K562 (cell line): ENCODE results near the gene SLC6A9. TPM values are rescaled to one million over a fixed set of nuclear protein-coding genes. Genes with fewer than 3 reads are reported as not detected.

Experiments used
- ATAC-seq: fragments of 200-7000 bp; cut with Tn5 transposase; 3 replicates; pipeline ENCODE4 v1.9.1; 2020; ENCODE audit warnings: moderate library complexity
- BruUV-seq: library from RNA; stranded (reverse); fragments of 400-500 nt; replicated peaks from 2 replicates; lab custom pipeline; 2021; lab: Mats Ljungman, UMichigan
- CTCF ChIA-PET: fragments of 300-600 bp; formaldehyde crosslinking; extraction: SDS; loops from one replicate; lab custom pipeline; 2021; ENCODE audit warnings: low intra/inter-chr PET ratio; lab: Yijun Ruan, JAX
- POLR2A ChIA-PET: fragments of 300-600, 350-650 bp; sonication (Branson Sonifier 250); formaldehyde crosslinking; extraction: SDS; loops from one replicate; lab custom pipeline; 2021; ENCODE audit warnings: antibody characterized with exemption, inconsistent platforms; lab: Yijun Ruan, JAX
- DNase-seq, 4 experiments: peaks; one replicate each; pipeline versions ENCODE4 v3.0.0 to v3.0.0-alpha.2; 2011 to 2018; ENCODE audit warnings: low spot score in 3 of 4, mixed read lengths in 3 of 4; ENCODE audit errors: extremely low read depth in 1 of 4
- FAIRE-seq: peaks from 2 replicates; lab custom pipeline; 2011; peaks lifted over from hg19 to GRCh38; lab: Jason Lieb, UNC
- H2AFZ ChIP-seq: 2 replicates; pipeline ENCODE4 v1.6.0; 2011; ENCODE audit warnings: low read depth, low read length, control low read depth, inconsistent platforms
- H3K27ac ChIP-seq: fragments of 200-600 bp; 3 replicates; pipeline ENCODE4 v1.8.0; 2011; ENCODE audit warnings: low read depth, mild to moderate bottlenecking, control low read depth, inconsistent platforms, low read length, moderate library complexity, mixed read lengths; ENCODE audit errors: extremely low read depth
- H3K27me3 ChIP-seq, 2 experiments: fragments of 300-600 bp in 1 of 2; 2 replicates in 1 of 2; 3 replicates in 1 of 2; pipeline versions ENCODE4 v1.6.0 to v1.8.0; 2011; ENCODE audit warnings: inconsistent platforms in 2 of 2, low read length in 2 of 2, mild to moderate bottlenecking in 1 of 2, mixed read lengths in 1 of 2, moderate library complexity in 1 of 2; ENCODE audit not compliant: control insufficient read depth in 2 of 2, insufficient read depth in 2 of 2
- H3K36me3 ChIP-seq: fragments of 300-600 bp; 3 replicates; pipeline ENCODE4 v1.8.0; 2011; ENCODE audit warnings: mild to moderate bottlenecking, low read length, inconsistent platforms; ENCODE audit not compliant: control insufficient read depth, insufficient read depth
- H3K4me1 ChIP-seq, 2 experiments: fragments of 200-600 bp in 1 of 2; replicated peaks in 1 of 2; 2 replicates in 1 of 2; 3 replicates in 1 of 2; pipeline versions ENCODE4 v1.5.1 to v1.8.0; 2011; ENCODE audit warnings: inconsistent platforms in 2 of 2, low read length in 2 of 2, mild to moderate bottlenecking in 1 of 2, mixed read lengths in 1 of 2, moderate library complexity in 1 of 2; ENCODE audit not compliant: control insufficient read depth in 2 of 2, insufficient read depth in 2 of 2
- H3K4me2 ChIP-seq: 2 replicates; pipeline ENCODE4 v1.6.1; 2011; ENCODE audit warnings: low read length, control low read depth, inconsistent platforms, mixed read lengths; ENCODE audit not compliant: insufficient read depth
- H3K4me3 ChIP-seq: fragments of 200-600 bp; sonication (generic), shearing (Covaris generic); 2 replicates; pipeline ENCODE4 v1.5.1; 2016; ENCODE audit warnings: control low read depth, inconsistent platforms
- H3K79me2 ChIP-seq: fragments of 200-600 bp; 3 replicates; pipeline ENCODE4 v1.8.0; 2011; ENCODE audit warnings: low read length, inconsistent platforms; ENCODE audit not compliant: control insufficient read depth, insufficient read depth
- H3K9ac ChIP-seq, 2 experiments: 2 replicates each; pipeline versions ENCODE4 v1.6.0 to v1.6.1; 2011; ENCODE audit warnings: low read depth in 2 of 2, low read length in 2 of 2, control low read depth in 1 of 2, inconsistent platforms in 1 of 2, mild to moderate bottlenecking in 1 of 2, mixed read lengths in 1 of 2; ENCODE audit not compliant: insufficient read depth in 1 of 2
- H3K9me1 ChIP-seq: one replicate; pipeline ENCODE4 v1.6.0; 2011; ENCODE audit warnings: inconsistent platforms, mild to moderate bottlenecking, low read length, moderate library complexity; ENCODE audit not compliant: control insufficient read depth, insufficient read depth
- H3K9me3 ChIP-seq: replicated peaks from 2 replicates; pipeline ENCODE4 v1.5.1; 2011; ENCODE audit warnings: low read depth, low read length, inconsistent platforms; ENCODE audit not compliant: control insufficient read depth, insufficient read depth
- H4K20me1 ChIP-seq: replicated peaks from 2 replicates; pipeline ENCODE4 v1.6.1; 2011; ENCODE audit warnings: low read length, inconsistent platforms, mixed read lengths; ENCODE audit not compliant: control insufficient read depth, insufficient read depth
- BHLHE40 ChIP-seq: IDR thresholded peaks from 2 replicates; pipeline ENCODE4 v1.6.1; 2011; ENCODE audit warnings: low read length, improper control_type of control experiment
- EHMT2 ChIP-seq: fragments of 450-650 bp; IDR thresholded peaks from 2 replicates; pipeline ENCODE4 v1.6.1; 2018; ENCODE audit warnings: antibody characterized with exemption
- HDGF ChIP-seq: fragments of 450-650 bp; IDR thresholded peaks from 2 replicates; pipeline ENCODE4 v1.6.1; 2016
- LARP7 ChIP-seq: fragments of 450-650 bp; IDR thresholded peaks from 2 replicates; pipeline ENCODE4 v1.6.1; 2016
- NFIC ChIP-seq: fragments of 450-650 bp; IDR thresholded peaks from 2 replicates; pipeline ENCODE4 v1.6.1; 2017; ENCODE audit warnings: mild to moderate bottlenecking, inconsistent platforms
- RBM15 ChIP-seq: fragments of 200-400 bp; formaldehyde crosslinking; IDR thresholded peaks from 2 replicates; pipeline ENCODE4 v1.6.1; 2018; ENCODE audit warnings: mild to moderate bottlenecking, low read length, moderate library complexity; ENCODE audit not compliant: insufficient read depth
- SIRT6 ChIP-seq: IDR thresholded peaks from one replicate; pipeline ENCODE4 v1.6.1; 2012; ENCODE audit warnings: low read depth, mild to moderate bottlenecking, control low read depth, inconsistent platforms, low read length, moderate library complexity
- SMARCA4 ChIP-seq: fragments of 450-650 bp; IDR thresholded peaks from 2 replicates; pipeline ENCODE4 v1.6.1; 2016
- SRSF7 ChIP-seq: fragments of 200-400 bp; formaldehyde crosslinking; optimal IDR thresholded peaks from 2 replicates; pipeline ENCODE3; 2017; ENCODE audit warnings: mild to moderate bottlenecking, low read depth, low read length
- ZNF584 ChIP-seq: fragments of 200-800 bp; sonication (Bioruptor generic); IDR thresholded peaks from 2 replicates; pipeline ENCODE4 v1.6.1; 2016; ENCODE audit warnings: low read depth, mild to moderate bottlenecking, missing genetic modification characterization, missing compliant biosample characterization
- WGBS: fragments of 100-300 bp; shearing (Covaris generic); methylation state at CpG from one replicate; pipeline ENCODE4 v1.1.6; 2016; ENCODE audit warnings: low coverage, mixed read lengths; ENCODE audit not compliant: insufficient coverage; ENCODE audit errors: missing lambda C conversion rate; 5-methylcytosine and 5-hydroxymethylcytosine counted together
- in situ Hi-C: fragments of 300-500 bp; cut with MboI; formaldehyde crosslinking; loops from 4 replicates; pipeline ENCODE4 v1.15.0; 2018; ENCODE audit warnings: inconsistent platforms, mixed read lengths
- intact Hi-C: fragments of 100-400 bp; cut with micrococcal nuclease; formaldehyde crosslinking; loops from 2 replicates; pipeline ENCODE4 v1.14.2; 2022
- polyA plus RNA-seq, 8 experiments: library from polyadenylated mRNA; depleted of rRNA in 4 of 8; stranded (reverse) in 5 of 8; unstranded in 3 of 8; fragments of >200 nt; fragmentation: Nextera tagmentation in 2 of 8; fragmentation: Illumina TruSeq in 1 of 8; extraction: Ambion mirVana in 2 of 8; extraction: Trizol in 1 of 8; gene quantifications; 2 replicates each; pipeline versions ENCODE4 v1.2.1 to v1.2.3, GENCODE V29; 2011 to 2014; ENCODE audit warnings: inconsistent platforms in 1 of 8, missing spikeins in 1 of 8
- total RNA-seq, 7 experiments: library from RNA; depleted of rRNA in 6 of 7; stranded (reverse); fragments of >200 nt in 6 of 7; fragmentation: Illumina TruSeq in 2 of 7; extraction: Trizol in 2 of 7; gene quantifications; 2 replicates each; pipeline versions ENCODE4 v1.2.1 to v1.2.3, GENCODE V29; 2011 to 2021; ENCODE audit warnings: low replicate concordance in 1 of 7
- TF ChIP-seq, protein P1 (sequence below), 2 experiments: fragments of 450-650 bp; formaldehyde crosslinking in 1 of 2; IDR thresholded peaks; 2 replicates each; pipeline versions ENCODE4 v1.4.0 to v1.6.1; 2014 to 2020; ENCODE audit warnings: mild to moderate bottlenecking in 2 of 2, borderline replicate concordance in 1 of 2, low read depth in 1 of 2
- TF ChIP-seq, protein P2 (sequence below): fragments of 450-650 bp; IDR thresholded peaks from 2 replicates; pipeline ENCODE4 v1.6.1; 2018; ENCODE audit not compliant: partially characterized antibody

Gene SLC6A9
- total and polyA plus RNA-seq, 9 of the 15 experiments (the other 6 are each of a cell fraction or from before 2014, with no cell fraction given) = 0.17 to 18.7 (median 2.9) TPM

DNA sequence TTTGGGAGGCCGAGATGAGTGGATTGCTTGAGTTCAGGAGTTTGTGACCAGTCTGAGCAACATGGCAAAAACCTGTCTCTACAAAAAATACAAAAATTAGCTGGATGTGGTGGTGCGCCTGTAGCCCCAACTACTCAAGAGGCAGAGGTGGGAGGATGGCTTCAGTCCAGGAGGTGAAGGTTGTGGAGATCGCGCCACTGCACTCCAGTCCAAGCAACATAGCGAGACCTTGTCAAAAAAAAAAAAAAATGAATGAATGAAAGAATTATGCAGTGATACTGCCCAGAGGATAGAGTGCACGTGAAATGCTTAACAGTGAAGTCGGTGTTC lies 61.9 kb downstream of the SLC6A9 start:
- H3K4me2 ChIP-seq = peak overlapping the region; percentile 98
- peak overlapping the region; percentile 87 for H2AFZ ChIP-seq
- H3K4me3 ChIP-seq = peak overlapping the region; percentile 100
- peak overlapping the region in 1 of 2 experiments; percentile 81; a peak in 2 of 4 replicates for H3K9ac ChIP-seq
- peaks cover 41% of the 10 kb centered on the region for H3K36me3 ChIP-seq
- H3K27me3 ChIP-seq = no peaks in the 10 kb centered on the region
- H3K9me1 ChIP-seq = peaks cover 4% of the 10 kb centered on the region
- H3K27ac ChIP-seq = no peak overlapping the region
- POLR2A ChIA-PET = interaction anchor here (0.6 to 1.0 kb wide), 7 partner anchors 10 to 557 kb away, joined by 3 to 4 read pairs (median 3); partner anchors contain the start of gene IPO13
- in situ Hi-C loops (no loop called here), intact Hi-C loops (loop anchor here (1.0 kb wide), 1 partner anchor 23 kb away; the partner anchor contains the start of gene IPO13)
- no peaks in the 10 kb centered on the region for H3K9me3 ChIP-seq
- ATAC-seq = no peak; the same call in 1 of the 3 replicates
- CTCF ChIA-PET = no interaction called here
- H4K20me1 ChIP-seq = no peaks in the 10 kb centered on the region
- DNase-seq = no peak
- H3K79me2 ChIP-seq = peaks cover 16% of the 10 kb centered on the region
- FAIRE-seq = no peak
- peaks cover 10 to 29% of the 10 kb centered on the region in 2 experiments; a peak in 4 of 5 replicates for H3K4me1 ChIP-seq
- BruUV-seq = no TSS peak
- 36% methylated on average over 7 of the region's 7 CpGs for WGBS
- 0 out of 2 replicates have a peak, but pooled peaks have one; percentile 32 for TF ChIP-seq HDGF
- no peak for TF ChIP-seq SMARCA4
- TF ChIP-seq BHLHE40 = peak; percentile 15; the same call in 1 of the 2 replicates
- TF ChIP-seq NFIC = peak; percentile 45; the same call in 1 of the 2 replicates
- TF ChIP-seq ZNF584 (CRISPR knock-in tag) = no peak
- TF ChIP-seq, protein P1, sequence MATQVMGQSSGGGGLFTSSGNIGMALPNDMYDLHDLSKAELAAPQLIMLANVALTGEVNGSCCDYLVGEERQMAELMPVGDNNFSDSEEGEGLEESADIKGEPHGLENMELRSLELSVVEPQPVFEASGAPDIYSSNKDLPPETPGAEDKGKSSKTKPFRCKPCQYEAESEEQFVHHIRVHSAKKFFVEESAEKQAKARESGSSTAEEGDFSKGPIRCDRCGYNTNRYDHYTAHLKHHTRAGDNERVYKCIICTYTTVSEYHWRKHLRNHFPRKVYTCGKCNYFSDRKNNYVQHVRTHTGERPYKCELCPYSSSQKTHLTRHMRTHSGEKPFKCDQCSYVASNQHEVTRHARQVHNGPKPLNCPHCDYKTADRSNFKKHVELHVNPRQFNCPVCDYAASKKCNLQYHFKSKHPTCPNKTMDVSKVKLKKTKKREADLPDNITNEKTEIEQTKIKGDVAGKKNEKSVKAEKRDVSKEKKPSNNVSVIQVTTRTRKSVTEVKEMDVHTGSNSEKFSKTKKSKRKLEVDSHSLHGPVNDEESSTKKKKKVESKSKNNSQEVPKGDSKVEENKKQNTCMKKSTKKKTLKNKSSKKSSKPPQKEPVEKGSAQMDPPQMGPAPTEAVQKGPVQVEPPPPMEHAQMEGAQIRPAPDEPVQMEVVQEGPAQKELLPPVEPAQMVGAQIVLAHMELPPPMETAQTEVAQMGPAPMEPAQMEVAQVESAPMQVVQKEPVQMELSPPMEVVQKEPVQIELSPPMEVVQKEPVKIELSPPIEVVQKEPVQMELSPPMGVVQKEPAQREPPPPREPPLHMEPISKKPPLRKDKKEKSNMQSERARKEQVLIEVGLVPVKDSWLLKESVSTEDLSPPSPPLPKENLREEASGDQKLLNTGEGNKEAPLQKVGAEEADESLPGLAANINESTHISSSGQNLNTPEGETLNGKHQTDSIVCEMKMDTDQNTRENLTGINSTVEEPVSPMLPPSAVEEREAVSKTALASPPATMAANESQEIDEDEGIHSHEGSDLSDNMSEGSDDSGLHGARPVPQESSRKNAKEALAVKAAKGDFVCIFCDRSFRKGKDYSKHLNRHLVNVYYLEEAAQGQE (IDR thresholded peaks at IDR 0.05; ENCODE audit: borderline replicate concordance) = peak; percentile 10; the same call in 1 of the 2 replicates
- TF ChIP-seq, protein P1 (CRISPR knock-in tag; IDR thresholded peaks at IDR 0.05; ENCODE audit: low read depth) = 0 out of 2 replicates have a peak, but pooled peaks have one; percentile 8
- TF ChIP-seq RBM15 = no peak
- TF ChIP-seq SRSF7 = no peak
- TF ChIP-seq, protein P2, sequence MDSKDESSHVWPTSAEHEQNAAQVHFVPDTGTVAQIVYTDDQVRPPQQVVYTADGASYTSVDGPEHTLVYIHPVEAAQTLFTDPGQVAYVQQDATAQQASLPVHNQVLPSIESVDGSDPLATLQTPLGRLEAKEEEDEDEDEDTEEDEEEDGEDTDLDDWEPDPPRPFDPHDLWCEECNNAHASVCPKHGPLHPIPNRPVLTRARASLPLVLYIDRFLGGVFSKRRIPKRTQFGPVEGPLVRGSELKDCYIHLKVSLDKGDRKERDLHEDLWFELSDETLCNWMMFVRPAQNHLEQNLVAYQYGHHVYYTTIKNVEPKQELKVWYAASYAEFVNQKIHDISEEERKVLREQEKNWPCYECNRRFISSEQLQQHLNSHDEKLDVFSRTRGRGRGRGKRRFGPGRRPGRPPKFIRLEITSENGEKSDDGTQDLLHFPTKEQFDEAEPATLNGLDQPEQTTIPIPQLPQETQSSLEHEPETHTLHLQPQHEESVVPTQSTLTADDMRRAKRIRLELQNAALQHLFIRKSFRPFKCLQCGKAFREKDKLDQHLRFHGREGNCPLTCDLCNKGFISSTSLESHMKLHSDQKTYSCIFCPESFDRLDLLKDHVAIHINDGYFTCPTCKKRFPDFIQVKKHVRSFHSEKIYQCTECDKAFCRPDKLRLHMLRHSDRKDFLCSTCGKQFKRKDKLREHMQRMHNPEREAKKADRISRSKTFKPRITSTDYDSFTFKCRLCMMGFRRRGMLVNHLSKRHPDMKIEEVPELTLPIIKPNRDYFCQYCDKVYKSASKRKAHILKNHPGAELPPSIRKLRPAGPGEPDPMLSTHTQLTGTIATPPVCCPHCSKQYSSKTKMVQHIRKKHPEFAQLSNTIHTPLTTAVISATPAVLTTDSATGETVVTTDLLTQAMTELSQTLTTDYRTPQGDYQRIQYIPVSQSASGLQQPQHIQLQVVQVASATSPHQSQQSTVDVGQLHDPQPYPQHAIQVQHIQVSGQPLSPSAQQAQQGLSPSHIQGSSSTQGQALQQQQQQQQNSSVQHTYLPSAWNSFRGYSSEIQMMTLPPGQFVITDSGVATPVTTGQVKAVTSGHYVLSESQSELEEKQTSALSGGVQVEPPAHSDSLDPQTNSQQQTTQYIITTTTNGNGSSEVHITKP = peak; percentile 6
- TF ChIP-seq LARP7 = peak; percentile 57; the same call in 1 of the 2 replicates
- TF ChIP-seq SIRT6 = no peak
- peak; percentile 35; the same call in 1 of the 2 replicates for TF ChIP-seq EHMT2
